CD4-positive, alpha-beta T cell treated with Interleukin-1 beta for 1 hour (primary cell): ENCODE data around the gene SOX12.

Experiments used
- DNase-seq, 2 donors: peaks; one replicate each; pipeline ENCODE4 v3.0.0-alpha.2; 2020 to 2022

The SOX12 gene

DNA sequence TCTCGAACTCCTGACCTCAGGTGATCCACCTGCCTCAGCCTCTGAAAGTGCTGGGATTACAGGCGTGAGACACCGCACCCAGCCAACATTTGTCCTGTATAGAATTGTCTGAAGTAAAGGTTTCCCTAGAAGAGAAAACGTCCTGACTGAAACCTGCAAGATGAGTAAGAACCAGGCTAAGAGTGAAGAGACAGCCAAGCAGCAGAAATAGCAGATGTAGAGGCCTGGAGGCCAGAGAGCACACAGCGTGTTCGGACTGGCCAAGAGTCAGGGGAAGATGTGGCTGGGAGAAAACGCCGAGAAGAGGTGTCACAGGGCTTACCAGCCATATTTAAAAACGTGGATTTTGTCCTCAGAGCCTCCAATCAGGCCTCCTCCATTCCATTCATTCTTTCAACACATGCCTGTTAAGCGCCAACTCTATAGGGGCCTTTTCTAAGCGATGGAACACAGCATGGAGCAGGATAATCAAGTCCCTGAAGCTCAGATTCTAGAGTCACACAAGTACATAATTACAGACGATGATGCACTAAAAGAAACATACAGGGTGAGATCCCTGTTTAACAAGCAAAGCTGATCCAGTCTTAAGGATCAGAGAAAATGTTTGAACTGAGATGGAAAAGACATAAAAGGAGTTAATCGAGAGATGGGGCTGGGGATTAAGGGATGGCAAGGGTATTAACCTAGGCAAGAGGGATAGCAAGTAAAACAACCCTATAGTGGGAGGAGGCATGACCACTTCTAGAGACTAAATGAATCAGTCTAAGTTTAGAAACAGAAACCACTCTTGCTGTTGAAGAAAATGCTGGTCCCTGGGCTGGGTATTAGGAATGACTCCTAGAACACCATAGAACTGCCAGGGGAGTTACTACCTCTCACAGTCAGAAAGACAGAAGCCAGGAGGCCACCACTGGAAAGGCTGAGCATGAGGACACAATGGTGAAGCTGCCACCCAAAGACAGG is 23.2 kb upstream of the SOX12 start:
- no peak for DNase-seq

DNA sequence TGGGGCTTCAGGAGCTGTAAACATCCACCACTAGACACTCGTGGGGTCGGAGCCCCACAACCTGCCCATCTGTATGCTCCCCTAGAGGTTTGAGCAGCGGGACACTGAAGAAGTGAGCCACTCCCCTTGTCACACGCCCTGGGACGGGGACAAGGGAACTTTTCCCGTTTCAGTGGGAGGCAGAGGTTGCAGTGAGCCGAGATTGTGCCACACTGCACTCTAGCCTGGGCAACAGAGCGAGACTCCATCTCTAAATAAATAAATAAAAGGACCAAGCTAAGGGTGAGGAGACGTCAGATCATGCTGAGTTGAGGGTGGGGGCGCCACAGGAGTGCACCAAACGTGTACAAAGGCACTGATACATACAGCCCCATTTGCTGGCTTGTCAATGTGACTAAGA is 19.6 kb upstream of the SOX12 start:
- DNase-seq, result no peak

DNA sequence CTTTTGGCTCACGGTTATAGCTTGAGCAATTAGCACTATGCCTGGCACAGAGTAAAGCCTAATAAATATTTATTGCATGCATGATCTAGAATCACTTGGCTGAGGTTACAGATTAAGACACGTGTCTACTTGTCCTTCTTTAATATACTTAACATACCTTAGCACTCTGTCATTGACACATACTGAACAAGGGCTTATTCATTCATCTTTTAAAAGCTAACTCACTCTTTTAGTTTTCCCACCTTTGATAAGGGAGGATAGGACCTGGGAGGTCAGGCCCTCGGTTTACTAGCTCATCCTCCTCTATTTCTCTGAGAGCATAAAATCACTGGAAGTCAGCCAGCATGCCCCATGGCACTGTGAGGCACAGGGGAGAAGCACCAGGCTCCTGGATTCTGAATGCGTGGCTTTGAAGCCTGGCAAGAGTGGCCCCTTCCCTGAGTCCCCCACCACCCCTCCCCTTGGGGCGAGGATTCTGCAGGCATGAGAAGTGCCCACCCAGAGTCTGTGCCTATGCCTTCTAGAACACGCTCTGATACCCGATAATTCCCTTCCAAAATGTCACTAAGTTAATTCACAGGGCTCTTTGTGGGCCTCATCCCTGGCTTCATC is 16.8 kb upstream of the SOX12 start:
- DNase-seq, result no peak

DNA sequence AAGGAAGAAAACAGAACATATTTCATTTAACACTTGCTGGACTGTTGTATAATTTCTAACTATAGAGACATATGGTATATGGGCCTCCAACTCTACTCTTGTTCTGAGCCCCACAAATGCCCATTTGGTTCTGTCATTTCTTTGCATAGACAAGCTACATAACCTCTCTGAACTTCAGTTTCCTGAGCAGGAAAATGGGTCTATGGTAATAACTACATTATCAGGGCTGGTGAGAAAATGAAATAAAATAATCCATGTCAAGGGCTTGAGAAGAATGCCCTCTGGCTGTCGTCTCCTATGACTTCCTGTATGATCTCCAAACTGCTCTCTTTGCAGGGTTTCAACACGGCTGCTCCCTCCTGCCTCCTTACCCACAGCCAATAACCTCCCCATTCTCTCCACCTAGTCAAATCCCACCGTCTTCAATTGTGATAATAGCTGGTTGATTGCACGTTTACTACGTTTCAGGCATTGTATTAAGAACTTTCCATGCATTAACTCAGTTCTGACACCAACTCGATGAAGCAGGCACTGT is 16.0 kb upstream of the SOX12 start:
- no peak for DNase-seq

DNA sequence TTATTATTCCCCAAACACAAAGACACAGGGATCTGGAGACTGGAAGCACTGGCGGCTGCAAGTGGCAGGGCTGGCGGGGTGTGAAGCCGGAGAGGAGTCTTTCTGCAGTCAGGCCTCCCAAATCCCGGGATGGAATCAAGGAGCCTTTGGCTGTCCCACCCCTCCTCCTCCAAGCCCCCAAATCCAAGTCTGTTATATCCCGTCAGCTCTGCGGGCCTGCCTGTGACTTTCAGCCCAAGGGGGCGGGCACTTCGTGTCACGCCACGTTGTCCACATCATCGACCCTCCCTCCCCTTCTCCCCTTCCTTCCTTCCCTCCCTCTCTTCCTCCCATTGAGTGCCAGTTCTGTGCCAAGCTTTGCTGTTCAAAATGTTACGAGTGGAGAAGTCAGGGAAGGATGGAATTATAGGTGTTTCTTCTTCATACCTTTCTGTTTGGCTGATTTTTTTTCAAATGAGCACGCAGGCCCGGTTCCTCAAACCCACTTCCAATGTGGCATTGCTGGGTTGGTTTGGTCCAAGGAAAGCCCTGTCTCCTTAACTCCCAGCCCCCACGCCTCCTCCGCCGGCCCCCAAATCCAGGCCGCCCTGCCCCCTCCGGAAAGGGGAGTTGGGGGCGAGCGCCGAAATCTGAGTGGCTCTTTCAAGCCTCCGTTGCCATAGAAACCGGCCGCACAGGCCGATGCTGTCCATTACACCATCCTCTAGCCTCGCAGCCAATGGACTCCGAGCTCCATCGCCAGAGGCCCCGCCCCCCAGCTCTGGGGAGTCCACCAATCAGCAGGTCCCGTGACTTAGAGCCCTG is 15.3 kb upstream of the SOX12 start:
- DNase-seq, result peak; percentile 81 to 93

DNA sequence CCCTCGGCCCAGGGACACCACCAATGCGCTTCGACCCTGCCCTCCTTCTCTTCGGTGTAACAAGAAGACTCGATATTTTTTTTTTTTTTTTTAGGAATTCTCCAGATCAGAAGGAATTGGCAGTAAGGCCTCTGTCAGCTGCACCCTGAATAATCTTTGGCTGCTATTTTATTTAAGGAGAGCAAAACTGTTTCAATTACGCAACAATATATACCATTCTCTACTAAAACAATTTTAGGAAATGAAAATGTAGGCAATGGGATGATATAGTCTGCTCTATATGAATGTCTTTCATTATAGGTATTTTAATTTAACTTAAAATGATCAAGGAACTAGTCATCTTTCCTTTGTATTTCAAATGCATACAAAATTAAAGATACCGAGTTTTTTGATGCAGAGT is 14.7 kb upstream of the SOX12 start:
- no peak for DNase-seq

DNA sequence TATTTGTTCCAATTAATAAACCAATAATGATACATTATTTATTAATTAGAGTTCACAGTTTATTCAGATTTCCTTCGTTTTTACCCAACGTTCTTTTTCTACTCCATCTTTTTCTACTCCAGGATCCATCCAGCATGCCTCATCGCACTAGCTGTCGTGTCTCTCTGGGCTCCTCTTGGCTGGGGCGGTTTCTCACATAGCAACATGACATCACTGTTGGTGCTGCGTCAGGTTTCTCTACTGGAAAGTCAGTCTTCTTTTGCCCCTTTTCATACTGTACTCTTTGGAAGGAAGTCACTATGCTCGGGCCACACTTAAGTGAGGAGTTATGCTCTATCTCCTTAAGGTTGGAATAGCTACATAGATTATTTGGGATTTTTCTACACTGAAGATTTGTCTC is 13.7 kb upstream of the SOX12 start:
- no peak for DNase-seq

DNA sequence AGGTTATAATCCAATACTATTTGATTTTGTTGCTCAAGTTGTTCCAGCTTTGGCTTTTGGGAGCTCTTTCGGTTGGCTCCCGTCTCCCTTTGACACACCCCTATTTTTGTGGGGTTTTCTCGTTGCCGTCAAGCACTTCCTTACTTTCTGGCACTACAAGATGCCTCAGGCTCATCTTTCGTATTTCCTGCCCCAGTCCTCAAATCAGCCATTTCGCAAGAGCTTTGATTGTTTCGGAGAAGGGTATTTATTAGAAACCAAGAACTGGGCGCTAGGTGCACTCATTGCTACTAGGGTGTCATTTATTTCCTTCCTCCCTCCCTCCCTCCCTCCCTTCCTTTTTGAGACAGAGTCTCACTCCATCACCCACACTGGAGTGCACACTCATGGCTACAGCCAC is 13.3 kb upstream of the SOX12 start:
- no peak for DNase-seq

DNA sequence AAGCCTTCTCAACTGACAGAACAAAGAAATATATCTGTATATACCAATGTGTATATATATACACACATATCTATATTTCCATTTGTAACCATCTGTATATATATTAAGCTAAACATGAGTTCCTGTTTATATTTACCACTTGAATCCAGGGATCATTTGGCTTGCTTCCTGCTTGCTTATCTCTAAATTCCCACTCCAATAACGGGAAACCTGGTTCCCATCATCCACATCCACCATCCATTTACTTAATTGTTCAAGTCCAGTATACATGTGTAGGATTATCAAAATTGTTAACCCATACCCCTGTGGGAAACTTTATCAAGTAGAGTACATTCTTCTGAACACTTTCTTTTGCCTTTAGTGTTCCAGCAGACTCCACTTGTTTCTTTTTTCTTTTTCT is 12.5 kb upstream of the SOX12 start:
- no peak for DNase-seq

DNA sequence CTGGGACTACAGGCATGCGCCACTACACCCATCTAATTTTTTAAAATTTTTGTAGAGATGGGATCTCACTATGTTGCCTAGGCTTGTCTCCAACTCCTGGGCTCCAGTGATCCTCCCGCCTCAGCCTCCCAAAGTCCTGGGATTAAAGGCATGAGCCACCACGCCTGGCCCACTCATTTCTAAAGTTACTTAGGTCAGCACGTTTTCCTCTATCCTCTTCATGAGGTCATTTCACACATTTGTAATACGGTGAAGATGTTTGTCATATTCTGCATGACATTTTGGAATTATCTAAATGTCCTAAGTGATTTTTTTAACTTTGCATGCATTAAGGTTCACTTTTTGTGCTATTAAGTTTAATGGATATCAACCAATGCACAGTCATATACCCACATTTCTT is 11.9 kb upstream of the SOX12 start:
- no peak for DNase-seq

DNA sequence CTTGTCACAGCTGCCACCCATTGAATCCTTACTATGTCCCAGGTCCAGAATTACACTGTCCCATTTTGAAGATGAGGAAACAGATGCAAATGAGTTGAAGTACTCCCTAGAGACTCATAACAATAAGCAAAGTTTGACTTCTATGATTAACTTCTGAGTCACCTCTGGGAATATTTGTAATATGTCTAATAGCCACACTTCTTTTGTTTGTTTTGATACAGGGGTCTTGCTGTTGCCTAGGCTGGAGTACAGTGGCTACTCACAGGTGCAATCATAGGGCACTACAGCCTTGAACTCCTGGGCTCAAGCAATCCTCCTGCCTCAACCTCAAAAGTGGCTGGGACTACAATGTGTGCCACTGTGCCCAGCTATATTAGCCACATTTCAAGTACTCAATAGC is 11.4 kb upstream of the SOX12 start:
- DNase-seq, result no peak

DNA sequence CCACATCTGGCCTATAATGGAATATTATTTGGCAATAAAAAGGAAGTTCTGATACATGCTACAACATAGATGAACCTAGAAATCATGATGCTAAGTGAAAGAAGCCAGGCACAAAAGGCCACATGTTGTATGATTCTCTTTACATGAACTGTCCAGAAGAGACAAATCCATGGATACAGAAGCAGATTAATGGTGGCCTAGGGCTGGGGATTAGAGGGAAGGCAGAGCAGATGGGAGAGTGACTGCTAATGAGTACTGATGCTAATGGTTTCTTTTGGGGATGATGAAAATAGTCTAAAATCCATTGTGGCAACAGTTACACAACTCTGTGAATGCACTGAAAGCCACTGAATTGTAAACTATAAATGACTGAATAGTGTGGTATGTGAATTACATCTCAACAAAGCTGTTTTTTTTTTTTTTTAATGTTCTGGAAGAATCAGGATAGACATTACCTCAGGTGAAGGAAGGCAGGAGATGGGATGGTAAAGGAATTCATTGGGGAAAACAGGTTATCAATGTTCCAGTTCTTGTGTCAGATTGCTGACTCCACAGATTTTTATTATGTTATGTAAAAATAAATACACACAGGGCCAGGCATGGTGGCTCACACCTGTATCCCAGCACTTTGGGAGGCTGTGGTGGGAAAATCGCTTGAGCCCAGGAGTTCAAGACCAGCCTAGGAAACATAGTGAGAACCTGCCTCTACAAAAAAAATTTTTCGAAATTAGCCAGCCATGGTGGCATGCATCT is 8.9 kb upstream of the SOX12 start:
- DNase-seq, result no peak

DNA sequence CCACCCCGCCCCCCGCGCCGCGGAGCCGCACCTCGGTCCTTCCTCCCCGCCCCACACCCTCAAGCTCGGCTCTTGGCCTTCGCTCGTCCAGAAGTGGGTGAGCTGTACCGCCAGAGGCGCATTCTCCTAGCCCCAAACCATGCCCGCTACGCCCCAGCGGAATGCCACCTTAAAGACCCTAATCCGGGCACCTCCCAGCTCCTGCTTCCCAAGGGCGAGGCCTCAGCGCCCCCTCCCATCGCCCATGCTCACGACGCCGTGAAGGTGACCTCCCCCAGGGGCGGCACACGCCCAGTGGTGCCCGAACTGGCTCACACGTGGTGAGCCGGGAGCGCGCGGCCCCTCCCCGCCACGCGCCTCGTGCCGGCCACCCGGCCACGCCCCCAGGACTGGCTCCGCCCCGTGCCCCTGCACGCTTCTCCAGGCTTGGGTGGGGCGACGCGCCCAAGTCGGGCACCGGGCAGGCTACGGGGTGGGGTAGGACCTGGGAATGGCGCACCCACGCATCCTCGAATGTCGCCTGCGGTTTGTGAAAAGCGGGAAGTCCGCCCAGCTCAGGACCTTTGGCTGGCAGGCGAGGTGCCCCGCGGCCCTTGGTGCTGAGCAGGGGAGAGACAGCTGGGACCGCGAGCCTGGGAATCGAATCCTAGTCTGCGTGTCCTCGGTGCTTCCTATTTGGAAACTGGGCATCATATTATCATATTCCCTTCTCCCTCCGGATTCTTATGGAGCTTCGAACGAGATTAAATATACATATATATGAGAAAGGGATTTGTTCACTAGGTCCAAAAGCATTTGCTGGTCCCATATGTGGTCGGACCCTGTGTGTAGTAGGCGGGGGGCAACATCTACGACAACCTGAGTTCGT is 941 bp upstream of the SOX12 start:
- DNase-seq, result peak; percentile 88 to 89

DNA sequence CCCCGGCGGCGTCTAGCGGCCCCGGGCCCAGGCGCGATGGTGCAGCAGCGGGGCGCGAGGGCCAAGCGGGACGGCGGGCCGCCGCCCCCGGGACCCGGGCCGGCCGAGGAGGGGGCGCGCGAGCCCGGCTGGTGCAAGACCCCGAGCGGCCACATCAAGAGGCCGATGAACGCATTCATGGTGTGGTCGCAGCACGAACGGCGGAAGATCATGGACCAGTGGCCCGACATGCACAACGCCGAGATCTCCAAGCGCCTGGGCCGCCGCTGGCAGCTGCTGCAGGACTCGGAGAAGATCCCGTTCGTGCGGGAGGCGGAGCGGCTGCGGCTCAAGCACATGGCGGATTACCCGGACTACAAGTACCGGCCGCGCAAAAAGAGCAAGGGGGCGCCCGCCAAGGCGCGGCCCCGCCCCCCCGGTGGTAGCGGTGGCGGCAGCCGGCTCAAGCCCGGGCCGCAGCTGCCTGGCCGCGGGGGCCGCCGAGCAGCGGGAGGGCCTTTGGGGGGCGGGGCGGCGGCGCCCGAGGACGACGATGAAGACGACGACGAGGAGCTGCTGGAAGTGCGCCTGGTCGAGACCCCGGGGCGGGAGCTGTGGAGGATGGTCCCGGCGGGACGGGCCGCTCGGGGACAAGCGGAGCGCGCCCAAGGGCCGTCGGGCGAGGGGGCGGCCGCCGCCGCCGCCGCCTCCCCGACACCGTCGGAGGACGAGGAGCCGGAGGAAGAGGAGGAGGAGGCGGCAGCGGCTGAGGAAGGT is 715 bp downstream of the SOX12 start:
- peak; percentile 39 to 55 for DNase-seq

DNA sequence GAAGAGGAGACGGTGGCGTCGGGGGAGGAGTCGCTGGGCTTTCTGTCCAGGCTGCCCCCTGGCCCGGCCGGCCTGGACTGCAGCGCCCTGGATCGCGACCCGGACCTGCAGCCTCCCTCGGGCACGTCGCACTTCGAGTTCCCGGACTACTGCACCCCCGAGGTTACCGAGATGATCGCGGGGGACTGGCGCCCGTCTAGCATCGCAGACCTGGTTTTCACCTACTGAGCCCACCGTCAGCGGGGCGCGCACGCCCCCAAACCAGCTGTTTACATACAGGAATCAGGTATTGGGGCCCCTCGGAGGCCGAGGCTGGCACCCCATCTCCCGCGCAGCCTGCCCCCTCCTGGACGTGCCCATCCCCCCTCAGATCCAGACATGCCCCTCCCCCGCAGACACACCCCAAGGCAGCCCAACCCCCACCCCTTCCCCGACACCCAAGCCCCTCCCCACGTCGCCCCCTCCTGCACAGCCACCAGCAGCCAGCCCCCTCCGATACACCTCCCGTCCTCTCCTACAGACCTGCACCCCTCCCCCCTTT is 1.4 kb downstream of the SOX12 start:
- DNase-seq, result no peak

DNA sequence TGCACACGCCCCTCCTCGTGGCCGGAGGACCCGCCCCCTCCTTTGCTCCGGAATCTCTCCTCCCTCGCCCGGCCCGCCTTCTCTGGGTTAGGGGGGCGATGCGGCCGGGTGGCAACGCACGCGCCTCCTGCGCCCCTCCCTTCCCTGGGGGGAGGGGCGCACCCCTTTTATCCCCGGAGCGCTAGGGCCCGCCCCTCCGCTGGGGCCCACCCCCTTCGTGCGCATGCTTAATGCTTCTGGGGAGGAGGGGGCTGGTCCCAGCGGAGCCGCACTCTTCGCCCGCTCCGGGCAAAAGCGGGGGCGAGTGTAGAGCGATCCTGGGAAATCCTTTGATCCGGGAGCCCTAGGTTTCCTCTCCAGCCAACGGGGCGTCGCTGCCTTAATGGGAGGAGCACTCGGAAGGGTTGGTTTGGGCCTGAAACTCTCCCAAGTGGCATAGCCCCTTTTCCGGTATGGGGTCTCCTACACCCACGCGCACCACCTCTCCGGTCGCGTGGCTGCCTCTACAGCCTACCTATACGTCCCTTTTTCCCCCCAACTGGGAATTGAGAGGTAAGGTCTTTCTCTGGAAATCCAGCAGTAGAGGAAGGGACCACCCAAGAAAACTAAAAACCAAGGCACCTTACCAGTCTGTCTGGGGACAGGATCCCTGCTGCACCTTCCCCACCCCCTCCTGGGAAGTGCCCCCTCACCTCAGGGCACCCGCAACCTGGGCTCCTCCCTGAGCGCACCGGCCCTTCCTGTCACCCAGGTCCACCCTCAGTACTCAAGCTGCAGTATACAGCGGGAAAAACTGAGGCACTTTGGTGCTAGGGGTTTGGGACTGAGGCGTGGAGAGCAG is 2.1 kb downstream of the SOX12 start:
- DNase-seq, result peak; percentile 79 to 84

DNA sequence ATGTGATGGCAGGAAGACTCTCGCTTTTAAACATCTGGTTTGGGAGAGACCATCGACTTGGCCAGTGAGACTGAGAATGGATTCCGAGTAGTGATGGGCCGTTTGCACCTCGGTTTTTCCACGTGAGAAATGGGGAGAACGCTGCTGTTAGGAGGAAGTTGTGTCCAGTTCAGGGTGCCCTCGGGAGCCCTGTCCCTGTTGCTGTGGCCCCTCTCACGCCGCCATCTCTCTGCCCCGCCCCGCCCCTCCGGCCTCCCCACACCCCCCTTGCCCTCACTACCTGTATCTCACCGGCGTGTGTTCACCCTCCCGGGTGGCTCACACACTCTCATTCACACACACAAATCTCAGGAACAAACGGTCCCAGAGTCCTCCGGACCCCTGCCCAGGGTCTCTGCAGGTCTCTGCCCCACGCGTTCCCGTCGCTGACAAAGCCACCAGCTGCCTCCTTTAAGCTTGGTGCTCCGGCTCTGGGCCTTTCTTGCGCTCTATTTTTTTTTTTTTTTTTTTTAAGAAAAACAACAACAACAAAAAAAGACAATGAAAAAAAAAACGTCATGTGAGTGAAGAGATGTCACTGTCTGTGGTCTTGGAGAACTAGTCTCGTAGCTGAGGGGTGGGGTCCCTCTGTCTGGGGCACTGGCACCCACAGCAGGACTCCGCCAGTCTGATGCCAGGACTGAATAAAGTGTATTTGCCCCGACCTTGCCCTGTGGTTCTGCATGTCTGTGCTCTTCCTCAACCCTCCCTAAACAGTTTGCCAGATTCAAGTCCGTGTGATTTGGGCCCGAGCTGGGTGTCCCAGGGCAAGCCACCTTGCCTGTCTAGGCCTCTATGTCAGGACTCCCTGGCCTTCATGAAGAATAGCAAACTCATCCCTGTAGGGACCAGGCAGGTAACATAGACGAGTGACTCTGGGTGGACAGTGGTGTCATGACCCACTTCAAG is 2.9 kb downstream of the SOX12 start:
- peak in 1 of 2 donors; percentile 7 for DNase-seq

DNA sequence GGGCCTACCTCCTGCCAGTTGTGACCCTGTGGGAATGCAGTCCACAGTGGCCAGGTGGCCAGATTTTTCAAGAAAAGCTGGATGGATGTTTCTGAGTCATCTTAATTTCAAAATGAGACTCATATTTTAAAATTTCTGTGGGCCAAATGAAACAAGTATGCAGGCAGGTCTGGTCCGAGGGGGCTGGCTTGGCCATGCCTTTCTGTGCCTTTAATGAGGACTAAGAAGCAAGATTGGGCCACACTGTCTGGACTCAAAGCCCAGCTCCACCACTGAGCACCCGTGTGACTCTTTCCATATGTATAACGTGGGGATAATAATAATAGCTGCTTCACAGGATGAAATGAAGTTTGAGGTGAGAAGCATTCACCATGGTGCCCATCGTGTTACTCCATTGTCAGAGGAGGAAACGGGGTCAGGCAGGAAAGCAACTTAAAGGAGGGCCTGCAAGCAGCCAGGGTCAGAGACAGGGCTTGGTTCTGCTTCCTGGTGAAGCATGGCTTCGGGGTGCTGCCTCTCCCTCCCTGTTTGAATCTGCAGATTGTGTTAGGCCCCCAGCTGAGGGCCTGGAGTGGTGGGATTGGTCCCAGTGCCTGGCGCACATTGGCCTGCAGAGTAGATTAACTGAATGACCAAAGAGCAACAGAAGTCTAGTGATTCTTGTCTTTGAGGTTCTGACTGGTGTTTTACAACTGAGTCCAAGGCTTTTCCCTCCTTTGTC is 3.8 kb downstream of the SOX12 start:
- no peak for DNase-seq
